IPS DF 6.9 (cell line): Measurements from ENCODE around the gene DNAAF1.
A peak's percentile ranks its signal among the peaks of the same experiment; 100 is the strongest.

Experiments
- DNase-seq: peaks from one replicate; pipeline ENCODE4 v3.0.0-alpha.2; 2013; ENCODE audit warnings: low read depth, low spot score
- H3K27ac ChIP-seq: one replicate; pipeline ENCODE4 v1.5.1; 2013; ENCODE audit warnings: low read length, control low read depth
- H3K27me3 ChIP-seq: 2 replicates; pipeline ENCODE4 v1.6.1; 2013; ENCODE audit warnings: mild to moderate bottlenecking, low read length; ENCODE audit not compliant: control insufficient read depth, insufficient read depth
- H3K36me3 ChIP-seq: 2 replicates; pipeline ENCODE4 v1.6.1; 2013; ENCODE audit warnings: low read length; ENCODE audit not compliant: control insufficient read depth, insufficient read depth
- H3K4me1 ChIP-seq: 2 replicates; pipeline ENCODE4 v1.6.1; 2013; ENCODE audit warnings: low read length; ENCODE audit not compliant: control insufficient read depth, insufficient read depth
- H3K4me3 ChIP-seq: 2 replicates; pipeline ENCODE4 v1.5.1; 2013; ENCODE audit warnings: mild to moderate bottlenecking, low read length
- H3K9me3 ChIP-seq: 2 replicates; pipeline ENCODE4 v1.6.1; 2013; ENCODE audit warnings: low read length, inconsistent platforms; ENCODE audit not compliant: control insufficient read depth, insufficient read depth
- WGBS: extraction: QIAGEN DNeasy Blood & Tissue Kit; methylation state at CpG from one replicate; pipeline ENCODE4 v1.1.7; 2013; ENCODE audit warnings: mixed read lengths, missing lambda C conversion rate; ENCODE audit not compliant: insufficient read length, insufficient coverage; 5-methylcytosine and 5-hydroxymethylcytosine counted together

Gene DNAAF1

DNA sequence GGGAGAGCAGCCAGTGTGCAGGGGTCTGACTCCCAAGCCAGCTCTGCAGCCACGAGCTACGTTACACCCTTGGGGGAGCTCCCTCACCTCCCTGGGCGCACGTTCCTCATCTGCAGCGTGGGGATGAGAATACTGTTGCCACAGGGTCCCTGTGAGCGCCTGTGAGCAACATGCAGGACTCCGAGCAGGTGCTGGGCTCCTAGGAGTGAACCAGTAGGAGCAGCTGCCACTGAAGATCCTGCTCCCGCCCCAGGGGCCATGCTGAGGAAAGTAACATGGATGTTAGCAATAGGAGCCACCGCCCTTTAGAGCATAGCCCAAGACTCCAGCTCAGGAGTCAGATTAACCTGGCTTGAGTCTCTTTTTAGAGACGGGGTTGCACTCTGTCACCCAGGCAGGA lies 15.9 kb downstream of the DNAAF1 start:
- no peak for DNase-seq
- no CpG with 5 or more reads among the region's 10 CpGs for WGBS
- H3K27ac ChIP-seq: no peak overlapping the region

DNA sequence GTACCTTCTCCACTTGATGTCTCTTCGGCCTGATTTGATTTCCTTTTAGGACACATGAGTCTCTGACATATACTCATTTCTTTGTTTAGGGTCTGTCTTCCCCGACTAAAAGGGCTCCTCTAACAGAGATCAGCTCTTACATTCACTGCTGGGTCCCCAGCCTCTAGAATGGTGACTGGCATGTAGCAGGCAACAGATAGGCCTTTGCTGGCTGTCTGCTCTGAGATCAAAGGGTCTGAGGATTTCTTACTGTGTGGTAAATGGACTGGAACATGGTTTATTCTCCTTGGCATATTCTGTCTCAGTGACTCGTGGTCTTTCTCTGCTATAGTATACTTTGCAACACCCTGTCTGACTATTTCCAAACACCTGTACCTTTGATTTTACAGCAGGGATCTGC lies 16.7 kb downstream of the DNAAF1 start:
- no peak overlapping the region for H3K4me3 ChIP-seq
- DNase-seq: no peak
- H3K36me3 ChIP-seq: no peaks in the 10 kb centered on the region
- H3K27ac ChIP-seq: no peak overlapping the region
- no CpG with 5 or more reads among the region's 3 CpGs for WGBS
- no peaks in the 10 kb centered on the region for H3K9me3 ChIP-seq
- no peaks in the 10 kb centered on the region for H3K4me1 ChIP-seq
- H3K27me3 ChIP-seq: no peaks in the 10 kb centered on the region

More for the DNA sequence above, 15.9 kb downstream of the DNAAF1 start:
- Histone ChIP-seq H3K36me3 (no peaks in the 10 kb centered on the region), H3K4me3 (no peak overlapping the region), H3K27me3 (no peaks in the 10 kb centered on the region), H3K9me3 (no peaks in the 10 kb centered on the region), H3K4me1 (no peaks in the 10 kb centered on the region)

- Histone ChIP-seq H3K27ac (no peak overlapping the region), H3K9me3 (no peaks in the 10 kb centered on the region), H3K27me3 (no peaks in the 10 kb centered on the region), H3K4me3 (no peak overlapping the region), H3K4me1 (no peaks in the 10 kb centered on the region), H3K36me3 (no peaks in the 10 kb centered on the region)
- no CpG with 5 or more reads among the region's 7 CpGs for WGBS
- DNase-seq: no peak
Observed at GRCh38 chr16:84165746-84166145, 20.6 kb downstream of the DNAAF1 start.

DNA sequence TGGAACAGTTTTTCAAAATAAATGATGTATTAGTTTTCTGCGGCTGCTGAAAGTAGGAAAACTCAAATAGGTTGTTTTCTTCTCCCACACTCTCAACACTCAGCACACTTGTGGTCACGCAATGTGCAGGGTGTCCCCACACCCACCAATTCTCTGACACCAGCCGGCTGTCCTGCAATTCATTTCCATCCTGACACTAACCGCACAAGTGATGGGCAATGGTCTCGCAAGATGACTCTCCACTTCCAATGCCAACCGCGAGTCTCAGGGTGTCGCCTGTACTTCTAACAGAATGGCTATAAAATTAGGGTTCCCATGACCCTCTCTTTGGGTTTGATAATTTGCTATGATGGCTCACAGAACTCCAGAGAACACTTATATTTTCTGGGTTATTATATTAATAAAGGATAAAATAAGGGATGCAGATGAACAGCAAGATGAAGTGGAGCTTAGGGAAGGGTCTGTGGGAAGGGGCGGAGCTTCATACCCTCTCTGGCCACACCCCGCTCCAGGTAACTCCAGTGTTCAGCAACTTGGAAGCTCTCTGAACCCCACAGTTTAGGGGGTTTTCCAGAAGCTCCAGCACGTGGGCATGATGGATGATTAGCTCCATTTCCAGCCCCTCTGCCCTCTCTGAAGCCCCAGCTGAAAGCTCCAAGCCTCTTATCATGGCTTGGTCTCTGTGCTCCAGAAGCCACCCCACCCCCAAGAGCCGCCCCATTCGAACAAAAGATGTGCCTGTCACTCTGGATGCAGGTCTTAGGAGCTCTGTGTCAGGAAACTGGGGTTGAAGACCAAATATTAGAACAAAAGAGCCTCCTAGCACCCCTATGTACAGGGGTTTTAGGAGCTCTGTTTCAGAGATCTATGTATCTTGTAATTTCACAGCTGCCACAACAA lies 21.9 kb downstream of the DNAAF1 start:
- Histone ChIP-seq H3K27me3 (no peaks in the 10 kb centered on the region), H3K36me3 (no peaks in the 10 kb centered on the region), H3K4me3 (no peak overlapping the region), H3K4me1 (no peaks in the 10 kb centered on the region), H3K27ac (no peak overlapping the region), H3K9me3 (no peaks in the 10 kb centered on the region)
- WGBS: no CpG with 5 or more reads among the region's 13 CpGs
- DNase-seq: no peak

DNA sequence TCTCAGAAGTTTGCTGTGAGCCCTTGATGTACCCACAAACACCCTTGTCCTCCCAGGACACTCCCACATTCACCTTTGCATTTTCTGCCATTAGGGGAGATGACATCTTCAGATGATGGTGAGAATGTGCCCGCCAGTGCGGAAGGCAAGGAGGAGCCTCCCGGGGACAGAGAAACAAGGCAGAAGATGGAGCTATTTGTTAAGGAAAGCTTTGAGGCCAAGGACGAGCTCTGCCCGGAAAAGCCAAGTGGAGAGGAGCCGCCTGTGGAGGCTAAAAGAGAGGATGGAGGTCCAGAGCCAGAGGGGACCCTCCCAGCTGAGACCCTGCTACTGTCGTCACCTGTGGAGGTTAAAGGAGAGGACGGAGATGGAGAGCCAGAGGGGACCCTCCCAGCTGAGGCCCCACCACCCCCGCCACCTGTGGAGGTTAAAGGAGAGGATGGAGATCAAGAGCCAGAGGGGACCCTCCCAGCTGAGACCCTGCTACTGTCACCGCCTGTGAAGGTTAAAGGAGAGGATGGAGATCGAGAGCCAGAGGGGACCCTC lies 24.7 kb downstream of the DNAAF1 start:
- no peaks in the 10 kb centered on the region for H3K9me3 ChIP-seq
- H3K4me3 ChIP-seq: no peak overlapping the region
- no peaks in the 10 kb centered on the region for H3K27me3 ChIP-seq
- no peak for DNase-seq
- H3K36me3 ChIP-seq: no peaks in the 10 kb centered on the region
- H3K27ac ChIP-seq: no peak overlapping the region
- no CpG with 5 or more reads among the region's 11 CpGs for WGBS
- H3K4me1 ChIP-seq: no peaks in the 10 kb centered on the region

DNA sequence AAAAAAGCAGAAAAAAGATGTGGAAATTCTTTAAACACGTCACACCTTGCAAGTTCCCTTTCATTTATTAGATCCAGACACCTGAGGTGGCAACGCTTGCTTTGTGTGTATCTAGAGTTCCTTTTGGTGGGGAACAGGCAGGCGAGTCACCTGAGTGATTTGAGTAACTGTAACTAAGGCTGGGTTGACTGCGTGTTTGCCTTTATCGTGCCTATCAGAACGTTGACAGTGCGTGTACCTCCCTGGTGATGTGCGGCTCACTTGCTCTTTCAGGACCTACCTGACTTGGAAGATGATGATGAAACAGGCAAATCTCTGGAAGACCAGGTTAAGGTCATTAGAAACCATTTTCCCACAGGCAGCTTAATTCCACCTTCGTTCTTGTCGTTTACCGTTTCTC lies 29.3 kb downstream of the DNAAF1 start:
- no peaks in the 10 kb centered on the region for H3K27me3 ChIP-seq
- peaks cover 2% of the 10 kb centered on the region; the same call in 1 of the 2 replicates for H3K4me1 ChIP-seq
- no peak overlapping the region for H3K4me3 ChIP-seq
- no peak for DNase-seq
- WGBS: no CpG with 5 or more reads among the region's 11 CpGs
- no peaks in the 10 kb centered on the region for H3K9me3 ChIP-seq
- no peak overlapping the region for H3K27ac ChIP-seq
- peaks cover 14% of the 10 kb centered on the region for H3K36me3 ChIP-seq

- Histone ChIP-seq H3K4me1 (peaks cover 2% of the 10 kb centered on the region; the same call in 1 of the 2 replicates), H3K27ac (no peak overlapping the region), H3K9me3 (no peaks in the 10 kb centered on the region), H3K36me3 (peaks cover 21% of the 10 kb centered on the region), H3K4me3 (no peak overlapping the region), H3K27me3 (no peaks in the 10 kb centered on the region)
- no CpG with 5 or more reads among the region's 10 CpGs for WGBS
- peak; percentile 9 for DNase-seq
Observed at GRCh38 chr16:84175350-84176081, 30.4 kb downstream of the DNAAF1 start.

- Histone ChIP-seq H3K4me3 (no peak overlapping the region), H3K27ac (no peak overlapping the region)
Observed at GRCh38 chr16:84176192-84177053, 31.3 kb downstream of the DNAAF1 start.

DNA sequence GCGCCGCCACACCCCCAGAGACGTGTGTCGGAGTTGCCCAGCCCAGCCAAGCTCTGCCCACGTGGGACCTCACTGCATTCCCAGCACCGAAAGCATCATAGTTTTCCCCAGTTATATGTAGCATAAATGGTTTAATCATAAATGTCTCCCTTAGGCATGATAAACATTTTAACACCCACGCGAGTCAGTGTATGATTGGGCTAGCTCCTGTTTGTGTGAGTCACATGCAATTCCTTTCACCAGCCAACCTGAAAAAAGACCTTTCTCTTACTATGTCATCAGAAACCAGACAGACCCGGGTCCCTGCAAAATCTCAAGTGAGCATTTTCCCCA lies 32.6 kb downstream of the DNAAF1 start:
- DNase-seq: no peak
- Histone ChIP-seq H3K4me1 (peaks cover 2% of the 10 kb centered on the region; the same call in 1 of the 2 replicates), H3K36me3 (peaks cover 43% of the 10 kb centered on the region), H3K27ac (no peak overlapping the region), H3K27me3 (no peaks in the 10 kb centered on the region), H3K4me3 (no peak overlapping the region), H3K9me3 (no peaks in the 10 kb centered on the region)
- no CpG with 5 or more reads among the region's 9 CpGs for WGBS

More at GRCh38 chr16:84176192-84177053, 31.3 kb downstream of the DNAAF1 start:
- no CpG with 5 or more reads among the region's 18 CpGs for WGBS
- no peaks in the 10 kb centered on the region for H3K27me3 ChIP-seq
- peaks cover 2% of the 10 kb centered on the region; the same call in 1 of the 2 replicates for H3K4me1 ChIP-seq
- no peak for DNase-seq
- peaks cover 30% of the 10 kb centered on the region for H3K36me3 ChIP-seq
- no peaks in the 10 kb centered on the region for H3K9me3 ChIP-seq
